BJ (cell line): Measurements from ENCODE around the gene KRT8. TPM values are rescaled to one million over a fixed set of nuclear protein-coding genes. Genes with fewer than 3 reads are reported as not detected.
A peak's percentile ranks its signal among the peaks of the same experiment; 100 is the strongest.

ENCODE experiments used
- CTCF ChIA-PET: fragments of 350-600 bp; formaldehyde crosslinking; extraction: SDS; loops from one replicate; lab custom pipeline; 2021; ENCODE audit warnings: antibody characterized with exemption, inconsistent platforms; lab: Yijun Ruan, JAX
- POLR2A ChIA-PET: fragments of 300-600 bp; sonication (Branson Sonifier 250); formaldehyde crosslinking; extraction: SDS; loops from one replicate; lab custom pipeline; 2021; ENCODE audit warnings: antibody characterized with exemption; lab: Charles Lee
- DNase-seq: peaks from one replicate; pipeline ENCODE4 v3.0.0-alpha.2; 2011; ENCODE audit warnings: low read depth
- H3K27me3 ChIP-seq: 2 replicates; pipeline ENCODE4 v1.6.0; 2011; ENCODE audit warnings: low read length; ENCODE audit not compliant: control insufficient read depth, insufficient read depth
- H3K36me3 ChIP-seq: 2 replicates; pipeline ENCODE4 v1.5.1; 2011; ENCODE audit warnings: low read length; ENCODE audit not compliant: control insufficient read depth, insufficient read depth
- H3K4me3 ChIP-seq: 2 replicates; pipeline ENCODE4 v1.5.1; 2011; ENCODE audit warnings: low read depth, mild to moderate bottlenecking, control low read depth, low read length
- polyA plus RNA-seq: library from polyadenylated mRNA; depleted of rRNA; stranded (reverse); fragments of >200 nt; gene quantifications from 2 replicates; pipeline ENCODE4 v1.2.3, GENCODE V29; 2011
- TF ChIP-seq, protein P1 (sequence below): IDR thresholded peaks from 2 replicates; pipeline ENCODE4 v1.5.1; 2011; ENCODE audit warnings: low read depth, mild to moderate bottlenecking, control low read depth, inconsistent platforms, low read length, moderate library complexity; ENCODE audit not compliant: insufficient read depth

Gene KRT8
- polyA plus RNA-seq, 1 experiment: 41.6 TPM

- ChIA-PET POLR2A (no interaction called here), CTCF (interaction anchor here (1.3 to 7.5 kb wide), 3 partner anchors 10 to 55 kb away, joined by 4 to 37 read pairs (median 10); no protein-coding TSS in a partner anchor)
- DNase-seq: no peak
- Histone ChIP-seq H3K4me3 (no peak overlapping the region), H3K36me3 (no peaks in the 10 kb centered on the region), H3K27me3 (no peaks in the 10 kb centered on the region)
- TF ChIP-seq, protein P1, sequence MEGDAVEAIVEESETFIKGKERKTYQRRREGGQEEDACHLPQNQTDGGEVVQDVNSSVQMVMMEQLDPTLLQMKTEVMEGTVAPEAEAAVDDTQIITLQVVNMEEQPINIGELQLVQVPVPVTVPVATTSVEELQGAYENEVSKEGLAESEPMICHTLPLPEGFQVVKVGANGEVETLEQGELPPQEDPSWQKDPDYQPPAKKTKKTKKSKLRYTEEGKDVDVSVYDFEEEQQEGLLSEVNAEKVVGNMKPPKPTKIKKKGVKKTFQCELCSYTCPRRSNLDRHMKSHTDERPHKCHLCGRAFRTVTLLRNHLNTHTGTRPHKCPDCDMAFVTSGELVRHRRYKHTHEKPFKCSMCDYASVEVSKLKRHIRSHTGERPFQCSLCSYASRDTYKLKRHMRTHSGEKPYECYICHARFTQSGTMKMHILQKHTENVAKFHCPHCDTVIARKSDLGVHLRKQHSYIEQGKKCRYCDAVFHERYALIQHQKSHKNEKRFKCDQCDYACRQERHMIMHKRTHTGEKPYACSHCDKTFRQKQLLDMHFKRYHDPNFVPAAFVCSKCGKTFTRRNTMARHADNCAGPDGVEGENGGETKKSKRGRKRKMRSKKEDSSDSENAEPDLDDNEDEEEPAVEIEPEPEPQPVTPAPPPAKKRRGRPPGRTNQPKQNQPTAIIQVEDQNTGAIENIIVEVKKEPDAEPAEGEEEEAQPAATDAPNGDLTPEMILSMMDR: no peak
Observed at GRCh38 chr12:52925717-52926595, 21.1 kb upstream of the KRT8 start.

DNA sequence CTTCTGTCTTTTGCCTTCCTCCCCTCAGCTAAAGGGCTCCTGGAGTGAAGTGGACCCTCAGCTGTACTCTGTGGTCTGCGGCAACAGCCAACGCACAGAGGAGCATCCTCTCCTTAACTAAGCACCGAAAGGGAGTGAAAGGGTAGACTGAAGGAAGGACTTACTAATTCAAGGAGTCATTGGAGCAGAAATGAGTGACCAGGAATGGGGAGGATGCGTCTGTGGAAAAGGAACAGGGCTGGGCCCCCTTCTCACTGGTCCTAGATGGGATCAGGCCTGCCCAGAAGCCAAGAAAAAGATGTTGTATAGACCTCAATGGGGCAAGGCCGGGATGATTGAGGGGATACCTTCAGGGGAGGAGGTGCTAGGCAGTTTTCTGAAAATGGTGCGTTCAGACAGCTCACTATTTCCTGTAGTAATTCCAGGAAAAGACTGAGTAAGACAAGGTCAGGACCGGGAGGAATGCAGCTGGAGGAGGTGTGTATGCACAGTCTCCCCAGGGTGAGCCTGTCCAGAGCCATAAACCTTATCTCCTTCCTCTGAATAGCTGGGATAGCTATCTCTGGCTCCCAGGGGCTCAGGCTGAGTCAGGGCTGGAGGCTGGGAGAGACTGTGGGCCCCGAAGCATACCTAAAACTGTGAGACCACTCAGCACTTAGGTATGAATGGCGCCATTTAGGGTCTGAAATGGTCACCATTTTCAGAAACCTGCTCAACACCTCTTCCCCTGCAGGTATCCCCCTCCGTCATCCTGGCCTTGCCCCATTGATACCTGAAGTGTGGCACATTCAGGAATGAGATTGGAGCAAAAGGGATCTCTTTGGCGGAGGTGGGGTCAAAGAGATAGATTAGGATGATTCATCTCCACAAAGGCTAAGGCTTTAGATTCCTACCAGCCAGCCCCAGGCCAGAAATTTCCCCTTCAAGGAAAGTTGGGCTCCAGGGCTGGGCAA is 20.2 kb upstream of the KRT8 start:
- no peak overlapping the region for H3K4me3 ChIP-seq
- no peaks in the 10 kb centered on the region for H3K27me3 ChIP-seq
- TF ChIP-seq, protein P1: no peak
- ChIA-PET POLR2A (no interaction called here), CTCF (interaction anchor here (3.6 to 7.5 kb wide), 2 partner anchors 40 to 56 kb away, joined by 10 to 37 read pairs; no protein-coding TSS in a partner anchor)
- H3K36me3 ChIP-seq: no peaks in the 10 kb centered on the region
- DNase-seq: peak; percentile 51

GRCh38 chr12:52921488-52922165 is 16.8 kb upstream of the KRT8 start:
- ChIA-PET POLR2A (no interaction called here), CTCF (interaction anchor here (7.5 kb wide), 1 partner anchor 37 kb away, joined by 37 read pairs; no protein-coding TSS in a partner anchor)
- Histone ChIP-seq H3K27me3 (no peaks in the 10 kb centered on the region), H3K36me3 (no peaks in the 10 kb centered on the region), H3K4me3 (no peak overlapping the region)
- DNase-seq: no peak
- TF ChIP-seq, protein P1: no peak

- Histone ChIP-seq H3K27me3 (no peaks in the 10 kb centered on the region), H3K36me3 (no peaks in the 10 kb centered on the region), H3K4me3 (no peak overlapping the region)
- TF ChIP-seq, protein P1: no peak
- no peak for DNase-seq
- ChIA-PET CTCF (interaction anchor here (7.5 kb wide), 1 partner anchor 36 kb away, joined by 37 read pairs; no protein-coding TSS in a partner anchor), POLR2A (no interaction called here)
Observed at GRCh38 chr12:52920937-52921336, 16.1 kb upstream of the KRT8 start.
